Epidermal melanocyte (primary cell): Measurements from ENCODE around the gene LRRC23.
"Not testable (repeated sequence)": the region's sequence is repeated elsewhere in the genome, so short reads cannot be mapped to it uniquely, and the experiment has no call there.

Experiments
- DNase-seq: peaks from one replicate; pipeline ENCODE4 v3.0.0; 2011; ENCODE audit warnings: low spot score; ENCODE audit not compliant: insufficient read length

Gene LRRC23

DNA sequence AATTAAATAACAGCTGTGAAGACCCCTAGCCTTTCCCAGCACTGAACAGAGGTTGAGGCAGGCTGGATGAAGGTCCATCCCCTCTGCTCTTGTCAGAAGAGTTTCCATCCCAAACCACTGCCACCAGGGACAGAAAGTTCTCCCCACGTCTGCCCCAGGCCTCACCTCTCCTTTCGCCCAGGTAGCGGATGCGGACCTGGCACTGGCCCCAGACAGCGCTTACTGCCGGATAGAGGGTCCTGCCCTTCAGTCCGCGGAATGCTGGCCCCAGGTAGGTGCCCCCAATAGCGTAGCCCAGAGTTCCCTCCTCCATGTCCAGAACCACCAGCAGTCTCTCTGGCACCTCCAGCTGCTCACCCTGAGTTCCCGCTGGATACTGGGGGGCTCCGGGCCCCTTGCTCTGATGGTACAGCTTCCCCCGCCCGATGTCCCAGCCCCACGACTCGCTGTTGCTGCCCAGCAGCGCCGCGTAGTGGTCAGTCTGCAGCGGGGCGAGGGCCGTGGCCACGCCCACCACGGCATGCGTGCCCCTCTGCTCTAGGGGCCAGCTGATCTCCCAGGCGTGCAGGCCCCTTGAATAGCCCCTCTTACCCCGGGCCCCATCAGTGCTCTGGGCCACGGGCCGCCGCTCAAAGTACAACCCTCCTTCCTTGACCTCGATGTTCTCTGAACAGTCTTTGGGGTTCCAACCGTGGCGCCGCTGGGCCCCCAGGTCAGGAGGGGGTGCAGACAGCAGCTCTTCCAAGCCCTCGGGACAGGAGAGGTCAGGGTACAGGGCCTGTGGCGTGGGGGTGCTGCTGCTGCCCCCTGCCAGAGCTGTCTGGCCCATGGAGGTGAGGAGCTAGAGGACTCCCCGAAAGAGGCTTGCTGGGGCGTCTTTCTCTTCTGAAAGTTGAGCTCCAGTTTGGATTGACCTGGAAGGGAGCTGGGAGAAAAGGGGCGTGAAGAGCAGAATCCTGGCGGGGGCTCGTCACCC, 32.3 kb upstream of the LRRC23 start:
- peak; percentile 79 for DNase-seq

DNA sequence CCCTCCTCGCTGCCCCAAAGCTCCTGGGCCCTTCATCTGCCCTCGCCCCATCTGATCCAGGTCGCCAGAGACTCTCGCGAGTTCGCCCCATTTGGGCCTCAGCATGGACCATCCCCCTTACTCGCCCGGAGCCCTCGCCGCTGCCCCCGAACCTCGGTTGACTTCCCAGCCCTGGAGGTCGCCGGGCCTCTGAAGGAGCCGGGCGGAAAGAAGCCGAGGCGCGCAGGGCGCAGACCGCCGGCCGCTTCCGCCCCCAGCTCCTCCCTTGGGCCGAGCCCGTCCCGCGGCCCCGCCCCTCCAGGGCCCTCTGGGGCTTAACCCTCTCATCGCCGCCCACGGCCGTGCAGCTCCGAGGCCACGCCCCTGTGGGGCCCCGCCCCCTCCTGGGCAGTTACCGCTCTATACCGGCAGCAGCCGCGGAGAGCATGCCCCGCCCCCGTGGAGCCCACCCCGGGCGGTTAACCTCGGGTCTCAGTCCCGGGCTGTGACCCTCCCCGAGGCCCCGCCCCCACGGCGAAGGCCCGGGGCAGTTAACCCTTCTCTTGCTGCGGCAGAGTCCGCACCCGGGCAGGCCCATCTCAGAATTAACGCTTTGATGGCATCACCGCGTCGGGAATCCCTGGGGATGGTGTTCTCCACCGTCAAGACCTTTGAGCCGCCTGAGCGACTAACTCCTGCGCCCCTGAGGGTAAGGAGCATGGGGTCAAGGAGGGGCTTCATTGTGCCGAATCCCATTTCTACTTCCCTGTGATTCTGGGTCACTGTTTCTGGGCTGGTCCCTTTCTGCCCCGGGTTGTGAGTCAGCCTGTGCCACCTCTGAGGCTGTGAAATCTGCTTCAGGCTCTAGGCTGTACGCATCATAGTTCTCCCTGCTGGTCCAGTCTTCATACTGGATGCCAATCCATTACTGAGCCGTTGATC, 31.3 kb upstream of the LRRC23 start, which contains the start of gene SPSB2:
SPSB2 (minus strand) TSS at position 210 of the 921 bp plus-strand sequence. CDS start 402 bp downstream, outside the sequence.
- peak; percentile 91 for DNase-seq

DNA sequence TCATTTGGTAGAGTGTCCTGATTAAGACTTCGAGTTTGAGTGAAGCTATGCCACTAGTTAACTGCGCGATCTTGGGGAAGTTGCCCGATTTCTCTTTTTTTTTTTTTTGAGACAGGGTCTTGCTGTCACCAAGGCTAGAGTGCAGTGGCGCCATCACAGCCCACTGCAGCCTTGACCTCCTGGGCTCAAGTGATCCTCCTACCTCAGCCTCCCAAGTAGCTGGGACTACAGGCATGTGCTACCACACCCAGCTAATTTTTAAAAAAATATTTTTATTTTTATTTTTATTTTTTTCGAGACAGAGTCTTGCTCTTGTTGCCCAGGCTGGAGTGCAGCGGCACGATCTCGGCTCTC, 30.6 kb upstream of the LRRC23 start:
- DNase-seq, result not testable (repeated sequence)

DNA sequence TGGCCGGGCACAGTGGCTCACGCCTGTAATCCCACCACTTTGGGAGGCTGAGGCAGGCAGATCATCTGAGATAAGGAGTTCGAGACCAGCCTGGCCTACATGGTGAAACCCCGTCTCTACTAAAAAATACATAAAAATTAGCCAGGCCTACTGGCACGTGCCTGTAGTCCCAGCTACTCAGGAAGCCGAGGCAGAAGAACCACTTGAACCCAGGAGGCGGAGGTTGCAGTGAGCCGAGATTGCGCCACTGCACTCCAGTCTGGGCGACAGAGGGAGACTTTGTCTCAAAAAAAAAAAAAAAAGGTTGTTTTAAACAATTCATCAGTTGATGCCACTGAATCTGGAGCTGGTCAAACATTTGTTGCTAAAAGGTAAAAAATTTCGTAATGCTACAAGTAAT, 24.8 kb upstream of the LRRC23 start:
- not testable (repeated sequence) for DNase-seq

DNA sequence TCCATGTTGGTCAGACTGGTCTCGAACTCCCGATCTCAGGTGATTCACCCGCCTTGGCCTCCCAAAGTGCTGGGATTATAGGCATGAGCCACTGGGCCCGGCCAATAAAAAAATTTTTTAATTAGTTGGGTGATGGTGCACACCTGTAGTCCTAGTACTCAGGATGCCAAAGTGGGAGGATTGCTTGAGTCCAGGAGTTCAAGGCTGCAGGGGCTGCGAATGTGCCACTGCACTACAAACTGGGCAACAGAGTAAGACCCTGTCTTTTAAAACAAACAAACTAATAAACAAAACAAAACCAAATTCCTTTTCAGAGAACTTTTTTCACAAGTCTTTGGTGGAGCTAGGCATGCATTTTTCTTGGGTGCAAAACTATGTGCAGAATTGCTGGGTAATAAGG, 21.4 kb upstream of the LRRC23 start:
- no peak for DNase-seq

DNA sequence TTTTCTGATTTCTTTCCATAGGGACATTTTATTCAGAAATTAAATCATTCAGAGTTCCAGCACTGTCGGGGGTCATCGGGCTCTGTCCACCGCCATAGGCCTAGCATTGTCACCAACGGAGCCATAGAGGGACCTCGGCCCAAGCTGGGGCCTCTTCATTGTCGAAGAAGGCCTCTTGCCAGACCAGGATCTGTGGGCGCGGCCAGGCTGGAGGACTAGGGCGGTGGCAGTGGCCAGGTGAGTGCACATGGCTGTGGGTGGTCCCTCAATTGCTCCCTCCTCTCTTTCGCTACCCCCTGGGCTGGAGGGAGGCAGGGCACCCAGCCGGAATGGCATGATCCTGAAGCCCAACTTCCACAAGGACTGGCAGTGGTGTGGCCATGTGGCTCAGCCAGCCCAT, 20.9 kb upstream of the LRRC23 start:
- no peak for DNase-seq

DNA sequence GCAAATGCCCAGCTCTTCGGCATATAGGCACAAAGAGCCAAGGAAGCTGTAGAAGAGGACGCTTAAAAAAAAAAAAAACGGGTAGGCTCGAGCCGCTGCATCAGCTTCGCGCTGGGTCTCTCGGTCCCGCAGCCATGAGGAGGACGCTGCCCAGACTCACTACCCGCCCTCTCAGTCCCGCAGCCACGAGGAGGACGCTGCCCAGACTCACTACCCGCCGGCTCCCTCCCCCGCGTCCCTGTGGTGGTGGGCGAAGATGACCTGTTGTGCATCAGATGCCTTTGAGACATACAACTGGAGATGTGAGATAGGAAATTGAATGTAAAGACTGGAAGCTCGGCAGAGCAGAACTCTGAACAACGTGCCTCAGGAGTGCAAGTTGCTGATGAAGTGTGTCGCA, 20.1 kb upstream of the LRRC23 start:
- DNase-seq, result no peak

DNA sequence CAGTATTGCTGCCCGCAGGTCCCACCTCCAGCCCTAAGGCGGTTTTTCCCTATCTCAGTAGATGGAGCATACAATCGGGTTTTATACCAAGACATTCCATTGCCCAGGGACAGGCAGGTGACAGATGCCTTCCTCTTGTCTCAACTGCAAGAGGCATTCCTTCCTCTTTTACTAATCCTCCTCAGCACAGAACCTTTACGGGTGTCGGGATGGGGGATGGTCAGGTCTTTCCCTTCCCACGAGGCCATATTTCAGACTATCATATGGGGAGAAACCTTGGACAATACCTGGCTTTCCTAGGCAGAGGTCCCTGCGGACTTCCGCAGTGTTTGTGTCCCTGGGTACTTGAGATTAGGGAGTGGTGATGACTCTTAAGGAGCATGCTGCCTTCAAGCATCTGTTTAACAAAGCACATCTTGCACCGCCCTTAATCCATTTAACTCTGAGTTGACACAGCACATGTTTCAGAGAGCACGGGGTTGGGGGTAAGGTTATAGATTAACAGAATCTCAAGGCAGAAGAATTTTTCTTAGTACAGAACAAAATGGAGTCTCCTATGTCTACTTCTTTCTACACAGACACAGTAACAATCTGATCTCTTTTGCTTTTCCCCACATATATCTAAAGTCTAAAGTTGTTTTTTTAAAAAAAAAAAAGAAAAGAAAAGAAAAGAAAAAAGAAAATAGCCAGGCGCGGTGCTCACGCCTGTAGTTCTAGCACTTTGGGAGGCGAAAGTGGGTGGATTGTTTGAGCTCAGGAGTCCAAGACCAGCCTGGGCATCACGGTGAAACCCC, 18.2 kb upstream of the LRRC23 start:
- not testable (repeated sequence) for DNase-seq

DNA sequence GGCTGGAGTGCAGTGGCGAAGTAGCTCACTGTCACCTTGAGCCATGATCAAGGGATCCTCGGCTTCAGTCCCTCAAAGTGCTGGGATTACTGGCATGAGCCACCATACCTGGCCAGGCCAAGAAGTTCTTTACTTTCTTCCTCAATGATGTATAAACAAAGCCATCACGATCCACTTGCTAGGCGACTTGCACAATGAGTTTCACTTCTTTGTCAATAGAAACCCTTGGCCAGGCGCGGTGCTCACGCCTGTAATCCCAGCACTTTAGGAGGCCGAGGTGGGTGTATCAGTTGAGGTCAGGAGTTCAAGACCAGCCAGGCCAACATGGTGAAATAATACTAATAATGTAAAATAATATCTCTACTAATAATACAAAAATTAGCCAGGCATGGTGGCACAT, 17.2 kb upstream of the LRRC23 start:
- DNase-seq, result no peak

DNA sequence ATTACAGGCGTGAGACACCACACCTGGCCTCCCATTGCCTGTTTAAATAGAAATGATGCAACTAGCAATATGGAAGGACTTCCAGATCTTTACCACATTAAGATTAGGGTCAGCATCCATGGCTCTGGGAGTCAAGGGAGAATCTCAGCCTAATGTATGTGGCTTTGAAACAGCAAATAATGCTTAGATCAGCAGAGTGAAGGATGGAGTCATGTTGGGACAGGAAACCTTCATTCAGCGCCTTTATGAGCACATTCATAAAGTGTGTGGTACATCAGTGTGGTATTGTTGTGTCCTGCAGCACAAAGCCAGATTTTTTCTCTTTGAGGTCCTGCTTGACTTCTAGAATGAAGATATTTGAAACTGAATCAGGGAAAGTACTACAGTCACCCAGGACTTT, 16.3 kb upstream of the LRRC23 start:
- no peak for DNase-seq

DNA sequence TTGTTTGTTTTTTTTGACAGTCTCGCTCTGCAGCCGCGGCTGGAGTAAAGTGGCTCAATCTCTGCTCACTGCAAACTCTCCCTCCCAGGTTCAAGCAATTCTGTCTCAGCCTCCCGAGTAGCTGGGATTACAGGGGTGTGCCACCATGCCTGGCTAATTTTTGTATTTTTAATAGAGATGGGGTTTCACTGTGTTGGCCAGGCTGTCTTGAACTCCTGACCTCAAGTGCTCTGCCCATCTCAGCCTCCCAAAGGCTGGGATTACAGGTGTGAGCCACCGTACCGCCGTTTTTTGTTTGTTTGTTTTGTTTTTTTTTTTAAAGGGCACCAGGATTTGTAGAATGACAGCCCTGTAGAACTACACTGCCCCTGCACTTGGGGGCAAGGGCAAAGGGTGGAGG, 15.8 kb upstream of the LRRC23 start:
- DNase-seq, result not testable (repeated sequence)

DNA sequence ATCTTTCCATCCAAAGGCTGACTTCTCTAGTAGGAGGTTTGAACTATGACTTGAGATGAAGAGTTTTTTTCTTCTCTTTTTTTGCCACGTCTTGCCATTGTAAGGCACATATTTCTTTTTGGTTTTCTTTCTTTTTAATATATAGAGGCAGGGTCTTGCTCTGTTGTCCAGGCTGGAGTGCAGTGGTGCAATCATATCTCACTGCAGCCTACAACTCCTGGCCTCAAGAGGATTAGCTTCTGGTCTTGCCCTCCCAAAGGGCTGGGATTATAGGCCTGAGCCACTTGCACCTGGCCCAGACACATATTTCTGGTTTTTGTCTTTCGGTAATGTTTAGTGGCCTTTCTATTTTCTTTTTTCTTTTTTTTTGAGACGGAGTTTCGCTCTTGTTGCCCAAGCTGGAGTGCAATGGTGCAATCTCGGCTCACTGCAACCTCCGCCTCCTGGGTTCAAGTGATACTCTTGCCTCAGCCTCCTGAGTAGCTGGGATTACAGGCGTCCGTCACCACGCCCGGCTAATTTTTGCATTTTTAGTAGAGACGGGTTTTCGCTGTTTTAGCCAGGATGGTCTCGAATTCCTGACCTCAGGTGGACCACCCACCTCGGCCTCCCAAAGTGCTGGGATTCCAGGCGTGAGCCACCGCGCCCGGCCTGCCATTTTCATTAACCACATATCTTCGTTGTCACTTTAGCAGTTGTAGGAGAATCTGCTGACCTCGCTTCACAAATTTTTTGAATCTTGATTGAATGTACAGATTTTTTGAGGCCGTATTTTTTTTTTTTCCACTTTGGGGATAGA, 14.6 kb upstream of the LRRC23 start:
- not testable (repeated sequence) for DNase-seq

DNA sequence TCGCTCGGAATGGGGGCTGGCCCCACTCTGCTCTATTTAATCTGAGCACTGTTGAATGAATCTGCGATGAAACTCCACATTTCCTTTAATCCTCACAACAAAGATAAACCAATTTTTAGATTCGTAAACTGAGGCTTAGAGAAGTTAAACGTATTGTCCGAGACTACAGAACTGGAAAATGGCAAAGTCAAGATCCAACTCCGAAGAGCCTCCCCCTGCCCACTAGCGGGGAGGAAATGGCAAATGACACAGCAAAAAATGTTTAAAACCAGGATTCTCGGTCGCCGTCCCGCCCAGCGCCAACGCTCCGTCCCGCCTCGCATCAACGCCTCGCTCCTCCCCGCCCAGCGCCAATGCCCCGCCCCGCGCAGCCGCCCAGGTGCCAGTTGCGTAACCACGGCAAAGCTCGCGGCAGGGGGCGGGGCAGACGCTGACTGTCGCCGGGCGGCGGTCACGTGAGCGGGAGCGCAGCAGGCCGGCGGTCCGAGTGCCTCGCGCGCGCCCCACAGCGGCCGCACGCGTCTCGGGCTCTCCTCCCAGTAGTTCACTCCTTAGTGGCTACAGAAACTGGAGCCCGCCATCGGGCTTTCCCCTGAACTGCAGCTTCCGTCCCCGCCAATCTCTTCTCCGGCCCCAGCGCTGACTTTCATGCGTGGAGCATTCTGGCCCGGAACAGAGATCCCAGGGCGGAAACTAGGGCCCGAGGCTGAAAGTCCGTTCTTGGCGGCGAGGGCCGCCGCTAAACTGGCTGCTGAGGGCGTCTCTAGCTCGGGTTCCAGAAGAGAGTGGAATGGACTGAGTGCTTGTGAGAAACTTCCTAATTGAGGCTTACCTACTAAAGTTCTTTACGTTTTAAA, 13.6 kb upstream of the LRRC23 start:
- peak; percentile 94 for DNase-seq

DNA sequence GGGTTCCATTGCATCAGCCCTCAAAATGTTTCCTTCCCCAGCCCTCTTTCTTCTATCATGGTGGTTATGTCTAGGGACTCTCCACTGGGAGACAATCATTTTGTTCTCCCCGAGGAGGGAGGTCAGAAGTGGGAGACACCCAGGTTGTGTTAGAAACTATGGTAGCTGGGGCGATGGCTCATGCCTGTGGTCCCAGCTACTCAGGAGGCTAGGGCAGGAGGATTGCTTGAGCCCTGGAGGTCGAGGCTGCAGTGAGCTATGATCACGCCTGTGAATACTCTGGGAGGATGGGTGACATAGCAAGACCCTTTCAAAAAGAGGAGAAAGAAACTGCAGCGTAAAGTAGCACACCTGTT, 13.0 kb upstream of the LRRC23 start:
- no peak for DNase-seq

DNA sequence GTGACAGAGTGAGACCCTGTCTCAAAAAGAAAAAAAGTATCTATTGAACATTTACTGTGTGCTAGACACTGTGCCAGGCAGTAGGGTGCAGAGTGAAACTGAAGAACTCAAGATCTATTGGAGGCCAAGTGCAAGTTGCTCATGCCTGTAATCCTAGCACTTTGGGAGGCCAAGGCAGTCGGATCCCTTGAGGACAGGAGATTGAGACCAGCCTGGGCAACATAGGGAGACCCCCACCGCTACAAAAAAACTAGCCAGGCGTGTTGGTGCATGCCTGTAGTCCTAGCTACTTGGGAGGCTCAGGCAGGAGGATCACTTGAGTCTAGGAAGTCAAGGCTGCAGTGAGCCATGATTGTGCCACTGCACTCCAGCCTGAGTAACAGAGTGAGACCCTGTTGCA, 11.9 kb upstream of the LRRC23 start:
- DNase-seq, result not testable (repeated sequence)

DNA sequence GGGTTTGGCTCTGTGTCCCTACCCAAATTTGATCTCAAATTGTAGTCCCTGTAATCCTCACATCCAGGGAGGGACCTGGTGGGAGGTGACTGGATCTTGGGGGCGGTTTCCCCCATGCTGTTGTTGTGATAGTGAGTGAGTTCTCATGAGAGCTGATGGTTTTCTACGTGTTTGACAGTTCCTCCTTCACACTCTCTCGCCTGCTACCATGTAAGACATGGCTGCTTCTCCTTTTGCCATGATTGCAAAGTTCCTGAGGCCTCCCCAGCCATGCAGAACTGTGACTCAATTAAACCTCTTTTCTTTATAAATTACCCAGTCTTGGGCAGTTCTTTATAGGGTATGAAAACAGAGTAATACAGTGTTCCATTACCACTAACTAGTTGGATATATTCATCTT, 10.3 kb upstream of the LRRC23 start:
- DNase-seq, result no peak

DNA sequence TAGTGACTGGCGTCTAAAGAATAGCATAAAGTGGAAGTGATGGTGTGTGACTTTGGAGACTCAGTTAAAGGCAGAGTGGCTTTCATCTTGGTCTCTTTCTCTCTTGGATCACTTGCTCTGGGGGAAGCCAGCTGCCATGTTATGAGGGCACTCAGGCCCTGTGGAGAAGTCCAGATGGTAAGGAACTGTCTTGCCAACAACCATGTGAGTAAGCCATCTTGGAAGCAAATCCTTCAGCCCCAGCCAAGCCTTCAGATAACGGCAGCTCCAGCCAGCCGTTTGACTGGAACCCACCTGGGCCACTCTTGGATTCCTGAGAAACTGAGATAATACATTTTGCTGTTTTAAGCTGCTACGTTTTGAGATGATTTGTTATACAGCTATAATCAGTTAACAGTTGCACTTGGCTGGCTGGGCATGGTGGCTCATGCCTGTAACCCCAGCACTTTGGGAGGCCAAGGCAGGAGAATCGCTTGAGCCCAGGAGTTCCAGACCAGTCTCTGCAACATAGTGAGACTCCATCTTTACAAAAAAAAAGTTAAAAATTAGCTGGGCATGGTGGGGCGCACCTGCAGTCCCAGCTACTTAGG, 7.7 kb upstream of the LRRC23 start:
- DNase-seq, result no peak

DNA sequence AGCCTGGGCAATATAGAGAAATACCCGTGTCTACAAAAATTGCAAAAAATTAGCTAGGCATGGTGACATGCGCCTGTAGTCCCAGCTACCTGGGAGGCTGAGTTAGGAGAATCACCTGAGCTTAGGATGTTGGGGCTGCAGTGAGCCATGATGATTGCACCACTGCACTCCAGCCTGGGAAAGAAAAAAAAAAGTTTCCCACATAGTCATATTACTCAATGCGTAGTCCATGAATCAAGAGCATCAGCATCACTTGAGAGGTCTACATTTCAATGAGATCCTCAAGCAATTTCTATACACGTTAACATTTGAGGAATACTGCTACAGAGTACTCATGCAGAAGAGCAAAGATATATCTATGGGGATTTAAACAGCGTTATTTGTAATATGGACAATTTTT, 5.2 kb upstream of the LRRC23 start:
- no peak for DNase-seq

DNA sequence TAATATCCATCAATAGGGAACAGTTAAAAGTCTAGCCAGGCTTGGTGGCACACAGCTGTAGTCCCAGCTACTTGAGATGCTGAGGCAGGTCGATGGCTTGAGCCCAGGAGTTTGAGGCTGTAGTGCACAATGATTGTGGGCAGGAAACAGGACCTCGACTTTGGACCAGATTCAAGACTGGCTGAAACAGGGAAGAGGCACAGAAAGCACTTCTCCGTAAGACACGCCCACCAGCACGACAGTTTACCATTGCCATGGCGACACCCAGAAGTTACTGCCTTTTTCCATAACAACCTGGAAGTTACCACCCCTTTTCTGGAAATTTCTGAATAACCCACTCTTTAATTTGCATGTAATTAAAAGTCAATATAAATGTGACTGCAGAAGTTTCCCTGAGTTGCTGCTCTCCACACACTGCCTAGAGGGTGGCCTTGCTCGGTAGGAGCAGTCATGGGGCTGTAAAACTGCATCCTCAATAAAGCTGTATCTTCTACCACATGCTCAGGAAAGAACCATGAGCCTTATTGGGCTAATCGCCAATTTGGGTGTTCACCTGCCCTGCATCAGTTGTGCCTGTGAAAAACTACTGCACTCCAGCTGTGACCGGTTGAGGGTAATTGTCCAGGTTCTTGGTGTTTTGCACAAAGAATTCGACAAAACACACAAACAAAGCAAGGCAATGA, 4.6 kb upstream of the LRRC23 start:
- no peak for DNase-seq
